DMS114 treated with DMSO at 0.1 percent for 48 hours (cell line): ENCODE measurements around the gene RHBDL2.
"Not testable (repeated sequence)": the region's sequence is repeated elsewhere in the genome, so short reads cannot be mapped to it uniquely, and the experiment has no call there.

Experiments
- DNase-seq: peaks from one replicate; lab custom pipeline; 2025; ENCODE audit not compliant: unreplicated experiment; lab: John Stamatoyannopoulos, UW

RHBDL2 gene

DNA sequence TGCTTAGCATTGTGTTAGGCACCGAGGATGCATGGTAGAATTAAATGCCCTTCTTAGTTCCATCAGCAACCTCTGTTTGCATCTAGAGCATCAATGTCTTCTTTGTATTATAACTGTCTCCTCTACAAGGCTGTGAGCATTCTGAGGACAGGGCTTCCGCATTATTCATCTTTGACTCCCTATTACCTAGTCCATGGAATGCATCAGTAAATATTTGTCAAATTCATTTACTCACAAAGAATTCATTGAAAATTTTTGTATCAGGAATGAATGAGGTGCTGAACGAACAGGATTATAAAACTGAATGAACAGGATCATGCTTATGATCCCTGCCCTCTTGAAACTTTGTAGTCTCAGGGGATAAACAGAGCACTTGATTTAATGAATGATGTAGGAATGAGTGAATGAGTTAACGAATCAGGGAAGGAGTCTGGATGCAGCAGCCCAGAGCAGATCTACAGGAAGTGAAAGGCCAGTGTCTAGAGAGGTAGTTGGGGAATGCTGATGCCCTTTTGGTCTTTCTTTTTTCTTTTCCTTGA is 2.8 kb downstream of the RHBDL2 start:
- no peak for DNase-seq

DNA sequence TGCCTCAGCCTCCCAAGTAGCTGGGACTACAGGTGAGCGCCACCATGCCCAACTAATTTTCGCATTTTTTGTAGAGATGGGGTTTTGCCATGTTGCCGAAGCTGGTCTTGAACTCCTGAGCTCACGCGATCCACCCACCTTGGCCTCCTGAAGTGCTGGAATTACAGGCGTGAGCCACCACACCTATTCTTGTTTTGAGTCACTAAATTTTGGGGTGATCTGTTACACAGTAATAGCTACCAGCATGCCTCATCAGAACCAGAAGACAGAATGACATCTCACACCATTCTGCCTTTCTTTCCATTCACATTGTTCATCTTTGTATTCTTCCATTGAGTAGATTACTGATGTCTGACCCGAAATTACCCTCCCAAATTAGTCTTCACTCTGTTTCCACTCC is 9.1 kb downstream of the RHBDL2 start:
- no peak for DNase-seq

DNA sequence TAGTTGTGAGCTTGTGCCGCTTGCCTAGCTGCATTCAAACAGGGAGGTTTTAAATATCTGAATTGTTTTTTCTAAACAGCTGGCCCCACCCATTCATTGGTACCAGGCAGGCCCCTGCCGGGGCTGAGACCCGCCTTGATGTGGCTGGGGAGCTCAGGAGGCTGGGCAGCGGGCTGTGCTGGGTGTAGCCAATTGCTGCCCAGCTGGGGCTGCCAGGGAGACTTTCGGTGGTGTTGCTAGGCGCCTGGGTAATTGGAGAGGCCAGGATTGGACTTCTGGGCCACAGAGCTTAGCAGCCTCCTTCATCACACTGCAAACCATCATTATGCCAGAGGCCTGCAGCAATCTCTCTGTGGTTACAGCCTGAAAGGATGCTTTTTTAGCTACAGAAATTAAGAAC is 12.2 kb downstream of the RHBDL2 start:
- DNase-seq = no peak

DNA sequence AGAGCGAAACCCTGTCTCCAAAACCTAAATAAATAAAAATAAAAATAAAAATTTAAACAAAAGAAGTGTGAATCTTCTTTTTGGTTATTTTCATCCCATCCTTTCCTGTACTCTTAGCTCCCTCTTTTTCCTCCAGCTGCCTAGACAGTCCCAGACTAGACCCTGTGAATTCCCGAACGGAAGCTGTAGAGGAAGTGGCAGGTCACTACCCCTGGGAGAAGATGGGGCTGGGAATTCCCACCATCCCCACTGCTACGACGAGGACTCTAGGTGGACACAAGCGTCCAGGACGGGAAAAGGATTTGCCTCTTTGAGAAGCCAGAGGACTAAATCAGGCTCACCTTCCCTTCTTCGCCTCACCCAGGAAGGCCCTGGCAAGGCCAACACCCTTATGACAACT is 12.6 kb downstream of the RHBDL2 start:
- no peak for DNase-seq

DNA sequence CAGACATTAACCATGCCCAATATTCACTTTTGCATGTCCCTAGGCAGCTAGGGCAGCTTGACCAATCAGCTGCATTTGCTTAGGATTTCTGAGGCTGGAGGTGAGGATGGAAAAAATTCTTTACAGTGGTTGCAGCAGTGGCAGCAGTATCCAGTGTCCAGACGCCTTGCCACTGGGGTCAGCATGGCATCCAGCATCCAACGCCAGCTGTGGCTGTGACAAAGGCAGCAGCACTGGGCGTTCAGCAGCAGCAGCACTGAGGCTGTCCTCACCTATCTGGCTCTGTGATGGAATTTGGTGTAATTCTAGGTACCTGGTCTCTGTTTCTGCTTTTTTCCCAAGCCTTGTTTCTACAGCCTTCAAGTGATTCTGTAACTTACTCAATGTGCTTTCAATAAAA is 15.5 kb downstream of the RHBDL2 start:
- DNase-seq = no peak

DNA sequence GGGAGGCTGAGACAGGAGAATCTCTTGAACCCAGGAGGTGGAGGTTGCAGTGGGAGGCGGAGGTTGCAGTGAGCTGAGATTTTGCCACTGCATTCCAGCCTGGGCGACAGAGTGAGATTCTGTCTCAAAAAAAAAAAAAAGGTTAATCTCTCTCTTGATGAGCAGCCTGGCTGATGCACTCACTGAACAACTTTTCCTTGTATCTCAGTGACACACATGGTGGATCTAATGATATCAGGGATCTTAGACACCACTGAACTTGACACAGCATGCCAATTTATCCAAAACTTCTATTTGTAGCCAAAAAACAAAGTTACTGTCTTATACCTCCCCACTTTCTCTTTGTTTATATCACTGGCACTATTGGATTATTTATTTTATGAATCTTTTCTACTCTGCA is 16.2 kb downstream of the RHBDL2 start:
- DNase-seq = no peak

DNA sequence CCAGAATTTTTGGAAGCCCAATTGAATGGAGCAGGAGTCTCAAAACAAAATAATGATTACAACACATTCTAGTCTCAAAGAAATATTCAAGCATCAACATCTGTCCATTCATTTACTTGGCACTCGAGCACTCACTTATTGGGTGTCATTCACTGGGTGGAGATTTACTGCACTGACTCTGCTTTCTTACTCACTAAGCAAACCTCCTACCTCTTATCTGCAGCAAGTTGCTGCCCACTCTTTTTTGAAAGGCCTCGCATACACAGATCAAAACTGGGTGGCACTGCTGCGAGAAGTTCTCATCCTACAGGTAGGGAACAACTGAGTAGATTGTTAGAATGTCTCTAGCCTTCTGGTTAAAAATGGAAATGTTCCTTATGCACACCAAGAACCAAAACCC is 18.0 kb downstream of the RHBDL2 start:
- no peak for DNase-seq

DNA sequence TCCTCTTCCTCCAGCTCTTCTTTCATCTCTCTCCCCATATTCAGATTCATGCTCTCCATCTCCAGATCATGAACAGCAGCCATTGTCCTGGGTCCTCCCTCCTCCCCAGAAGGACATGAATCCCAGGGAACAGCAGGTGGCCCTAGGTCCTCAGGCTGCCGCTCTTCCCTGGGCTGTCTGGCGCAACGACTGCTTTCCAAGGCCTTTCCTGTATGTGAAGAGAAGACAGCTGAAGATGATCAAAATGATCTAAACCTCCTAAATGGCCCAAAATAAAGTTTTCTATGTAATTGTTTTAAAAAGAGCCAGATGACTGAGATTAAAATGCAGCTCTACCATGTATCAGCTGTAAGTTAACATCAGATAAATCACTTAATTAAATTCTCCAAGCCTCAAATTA is 22.5 kb downstream of the RHBDL2 start:
- DNase-seq = no peak

DNA sequence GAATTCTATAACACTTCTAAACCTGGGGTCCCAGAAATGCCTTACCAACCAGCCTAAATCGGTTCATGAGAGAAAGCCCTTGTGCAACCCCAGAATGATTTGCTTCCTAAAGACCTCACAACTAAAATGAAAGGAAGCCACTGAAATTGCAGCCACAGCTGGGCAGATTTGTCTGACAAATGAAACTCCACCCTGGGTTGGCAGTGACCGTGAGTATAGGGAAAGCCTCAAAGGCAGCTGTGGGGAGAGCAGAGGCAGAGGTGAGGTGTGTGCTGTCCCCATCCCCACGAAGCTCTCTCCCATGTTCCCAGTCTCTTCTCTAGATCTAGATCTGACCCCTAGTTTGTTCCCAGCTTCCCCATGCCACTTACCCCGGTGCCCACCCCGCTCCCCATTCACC is 23.1 kb downstream of the RHBDL2 start:
- DNase-seq = no peak

DNA sequence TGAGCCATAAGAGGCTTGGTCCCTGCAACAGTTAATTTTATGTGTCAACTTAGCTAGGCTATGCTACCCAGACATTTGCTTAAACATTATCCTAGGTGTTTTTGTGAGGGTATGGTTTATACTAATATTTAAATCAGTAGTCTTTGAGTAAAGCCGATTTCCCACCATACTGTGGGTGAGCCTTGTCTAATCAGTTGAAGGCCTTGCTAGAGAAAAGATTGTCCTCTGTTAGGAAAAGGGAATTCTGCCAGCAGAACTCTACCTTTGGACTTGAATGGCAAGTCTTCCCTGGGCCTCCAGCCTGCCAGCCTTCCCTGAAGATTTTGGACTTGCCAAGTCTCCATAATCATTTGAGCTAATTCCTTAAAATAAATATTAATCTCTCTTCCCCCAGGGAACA is 23.9 kb downstream of the RHBDL2 start:
- DNase-seq = no peak

DNA sequence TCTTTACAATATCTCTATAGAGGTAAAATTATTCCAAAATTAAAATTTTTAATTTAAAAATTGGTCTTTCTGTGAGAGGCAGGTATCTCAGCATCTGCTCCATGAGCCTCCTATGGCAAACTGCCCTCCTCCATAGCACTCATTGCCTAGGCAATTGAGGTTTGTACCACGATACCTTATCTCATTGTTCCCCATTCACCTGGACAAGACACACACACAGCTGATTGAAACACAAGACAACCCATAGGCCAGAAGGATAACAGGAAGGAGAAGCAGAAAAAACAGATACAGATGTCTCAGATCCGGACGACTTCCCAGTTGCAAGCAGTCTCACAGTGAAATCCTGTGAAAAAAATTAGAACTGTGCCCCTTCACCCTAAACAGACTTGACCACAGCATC is 24.3 kb downstream of the RHBDL2 start:
- DNase-seq = no peak

DNA sequence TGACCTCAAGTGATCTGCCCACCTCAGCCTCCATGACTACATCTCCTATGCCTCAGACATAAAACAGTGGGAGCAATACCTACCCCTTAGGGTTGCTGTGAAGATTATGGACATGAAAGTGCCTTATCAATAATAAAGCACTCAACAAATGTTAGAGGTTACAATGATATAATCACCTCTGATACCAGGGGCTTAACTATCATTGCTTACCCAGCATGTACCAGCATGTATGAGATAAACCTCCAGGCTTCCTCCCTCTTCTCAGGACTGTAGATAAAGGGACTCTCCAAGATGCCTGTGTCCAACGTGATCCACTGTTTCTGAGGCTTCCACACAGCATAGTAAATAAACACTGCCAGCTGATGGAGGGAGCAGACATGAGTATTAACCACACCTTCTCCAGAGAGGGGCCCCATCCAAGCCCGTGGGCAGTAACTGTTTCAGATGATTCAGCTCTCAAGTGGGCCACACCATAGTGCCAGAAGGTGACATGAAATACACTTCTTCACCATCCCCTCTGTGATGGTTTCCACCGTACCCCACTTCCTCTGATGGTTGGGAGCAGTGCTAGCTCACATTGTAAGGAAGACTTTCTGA is 26.2 kb downstream of the RHBDL2 start:
- no peak for DNase-seq

DNA sequence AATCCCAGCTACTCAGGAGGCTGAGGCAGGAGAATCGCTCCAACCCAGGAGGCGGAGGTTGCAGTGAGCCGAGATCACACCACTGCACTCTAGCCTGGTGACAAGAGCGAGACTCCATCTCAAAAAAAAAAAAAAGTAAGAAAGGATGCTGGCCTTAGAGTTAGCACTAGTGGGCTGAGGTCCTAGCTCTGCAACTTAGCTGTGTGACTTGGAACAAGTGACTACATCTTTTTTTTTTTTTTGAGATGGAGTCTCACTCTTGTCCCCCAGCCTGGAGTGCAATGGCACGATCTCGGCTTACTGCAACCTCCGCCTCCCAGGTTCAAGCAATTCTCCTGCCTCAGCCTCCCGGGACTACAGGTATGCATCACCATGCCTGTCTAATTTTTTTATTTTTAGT is 26.7 kb downstream of the RHBDL2 start:
- DNase-seq = not testable (repeated sequence)

DNA sequence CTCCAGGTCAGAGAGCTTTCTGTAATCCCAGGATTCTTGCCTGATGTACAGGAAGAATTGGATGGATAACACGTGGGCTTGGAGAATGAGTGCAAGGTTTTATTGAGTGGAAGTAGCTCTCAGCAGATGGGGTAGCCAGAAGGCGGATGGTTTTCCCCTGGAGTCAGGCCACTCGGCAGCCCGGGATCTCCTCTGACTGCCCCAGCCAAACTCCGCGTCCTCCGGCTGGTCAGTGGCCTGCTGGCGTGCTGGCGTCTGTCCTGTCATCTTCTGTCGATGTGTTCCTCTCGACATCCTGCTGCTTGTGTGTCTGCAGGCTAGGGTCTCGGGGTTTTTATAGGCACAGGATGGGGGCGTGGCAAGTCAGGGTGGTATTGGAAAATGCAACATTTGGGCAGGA is 32.8 kb downstream of the RHBDL2 start:
- DNase-seq = no peak

DNA sequence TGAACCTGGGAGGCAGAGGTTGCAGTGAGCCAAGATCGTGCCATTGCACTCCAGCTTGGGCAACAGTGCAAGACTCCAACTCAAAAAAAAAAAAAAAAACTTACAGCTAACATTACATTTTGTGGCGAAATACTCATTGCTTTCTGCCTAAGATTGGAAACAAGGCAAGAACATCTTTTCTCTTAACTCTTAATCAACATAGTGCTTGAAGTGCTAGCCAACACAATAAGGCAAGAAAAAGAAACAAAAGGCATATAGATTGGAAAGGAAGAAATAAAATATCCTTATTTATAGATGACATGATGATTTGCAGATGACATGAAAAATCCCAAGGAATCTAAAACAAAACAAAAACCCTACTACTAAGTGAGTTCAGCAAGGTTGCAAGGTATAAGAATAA is 35.6 kb downstream of the RHBDL2 start:
- DNase-seq = no peak

DNA sequence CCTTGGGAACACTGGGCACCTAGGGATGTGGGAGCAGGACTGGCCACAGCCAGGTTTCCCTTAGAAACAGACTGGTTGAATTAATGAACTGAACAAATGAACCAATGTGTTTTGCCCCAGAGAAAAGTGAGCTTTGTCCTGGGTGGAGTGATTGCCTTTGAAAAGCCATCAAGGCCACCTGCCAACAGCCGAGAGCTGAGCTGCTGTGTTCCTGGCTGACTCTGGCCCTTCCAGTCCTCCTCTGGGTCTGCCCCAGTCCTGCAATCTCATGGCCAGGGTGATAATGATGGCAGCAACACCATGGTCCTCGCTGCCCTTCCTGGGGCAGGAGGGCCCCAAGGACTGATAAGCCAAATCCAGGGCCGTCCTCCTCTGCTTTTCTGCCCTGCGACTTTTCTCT is 42.1 kb downstream of the RHBDL2 start:
- DNase-seq = no peak

DNA sequence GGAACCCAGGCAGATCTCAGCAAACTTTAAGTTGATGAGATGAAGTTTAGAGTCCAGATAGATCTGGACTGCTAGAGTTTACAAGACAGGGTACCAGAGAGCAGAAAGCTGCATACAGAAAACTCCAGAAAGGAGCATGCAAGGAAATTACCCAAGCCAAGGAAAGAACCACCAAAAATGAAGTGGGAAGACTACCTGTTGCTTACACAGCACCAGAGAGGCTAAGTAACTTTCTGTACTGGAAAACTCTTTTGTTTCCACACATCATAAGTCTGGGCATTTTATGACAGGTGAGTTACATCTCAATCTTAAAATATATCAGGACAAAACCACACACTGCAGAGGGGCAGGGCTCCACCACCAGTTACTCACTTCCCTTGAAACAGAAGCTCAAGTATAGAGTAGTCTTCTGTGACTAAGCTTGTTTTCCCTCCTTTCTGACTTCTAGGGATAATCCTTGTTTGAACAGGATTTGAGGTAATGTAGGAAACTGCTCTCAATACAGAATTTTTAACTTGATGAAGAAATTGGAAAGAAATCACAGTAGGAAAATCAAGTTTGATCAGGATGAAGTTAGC is 42.9 kb downstream of the RHBDL2 start:
- no peak for DNase-seq

DNA sequence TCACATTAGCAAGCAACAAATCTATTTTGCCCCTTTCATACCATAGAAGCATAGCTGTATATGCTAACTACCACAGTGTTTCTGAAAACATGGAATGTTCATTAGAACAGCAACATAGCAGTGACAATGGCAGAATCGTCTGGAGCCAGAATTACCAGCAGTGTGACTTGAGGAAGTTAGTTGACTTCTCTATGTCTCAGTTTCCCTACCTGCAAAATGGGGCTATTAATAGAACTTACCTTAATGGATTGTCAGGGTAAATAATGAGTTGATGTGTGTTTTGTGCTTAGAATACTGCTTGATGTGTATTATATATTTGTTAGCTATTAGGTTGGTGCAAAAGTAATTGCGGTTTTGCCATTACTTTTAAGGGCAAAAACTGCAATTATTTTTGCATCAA is 45.5 kb downstream of the RHBDL2 start:
- DNase-seq = no peak

DNA sequence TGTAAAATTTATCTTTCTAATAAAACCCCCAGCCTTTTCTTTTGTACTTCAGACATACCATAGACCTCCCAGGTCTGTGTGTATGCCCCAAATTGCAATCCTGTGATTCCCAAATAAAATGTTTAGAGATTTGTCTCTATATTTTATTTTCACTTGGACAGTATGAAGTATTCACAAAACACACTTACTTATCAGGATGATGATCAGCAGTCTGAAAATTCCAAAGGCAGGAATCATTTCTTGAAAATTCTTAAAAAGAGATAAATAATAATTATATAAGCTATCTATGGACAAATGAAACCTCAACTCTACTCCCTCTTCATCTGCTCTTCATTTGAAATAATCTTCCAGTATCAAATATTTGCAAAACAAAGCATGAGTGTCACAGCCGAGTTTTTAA is 48.7 kb downstream of the RHBDL2 start:
- DNase-seq = no peak

DNA sequence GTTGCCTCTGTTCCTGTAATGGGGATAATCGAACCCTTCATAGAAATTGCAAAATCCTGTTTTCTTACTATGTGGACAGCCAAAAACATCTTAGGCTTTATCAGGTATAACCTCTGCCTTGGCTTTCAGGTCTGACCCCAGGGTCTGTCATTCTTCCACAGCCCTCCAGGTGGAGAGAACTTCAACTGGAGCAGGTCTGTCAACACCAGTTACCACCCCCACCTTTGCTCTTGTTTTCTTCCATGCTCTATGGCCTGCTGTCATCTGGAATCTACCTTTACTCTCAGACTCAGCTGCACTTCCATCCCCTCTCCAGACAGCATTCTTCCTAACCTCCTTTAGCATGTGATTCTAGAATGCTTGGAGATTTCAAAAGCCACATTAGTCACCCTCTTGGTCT is 49.9 kb downstream of the RHBDL2 start:
- no peak for DNase-seq

DNA sequence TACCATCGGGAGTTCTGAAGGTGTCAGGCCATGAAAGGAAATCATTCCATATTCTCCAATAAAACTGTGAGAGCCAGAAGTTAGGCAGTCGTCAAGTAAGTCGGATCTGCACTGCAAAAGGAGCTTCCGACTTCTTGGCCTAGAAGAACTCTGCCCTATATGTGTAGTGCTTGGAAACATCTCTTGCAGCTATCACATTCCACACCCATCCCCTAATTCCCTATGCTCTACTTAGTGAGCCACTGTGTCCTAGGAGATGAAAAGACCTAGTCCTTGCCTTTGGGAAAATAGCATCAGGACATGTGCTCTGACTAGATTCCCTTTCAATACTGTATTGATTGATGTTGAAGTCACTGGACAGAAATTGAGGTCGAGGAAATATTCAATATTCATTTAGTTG is 52.0 kb downstream of the RHBDL2 start:
- DNase-seq = no peak

DNA sequence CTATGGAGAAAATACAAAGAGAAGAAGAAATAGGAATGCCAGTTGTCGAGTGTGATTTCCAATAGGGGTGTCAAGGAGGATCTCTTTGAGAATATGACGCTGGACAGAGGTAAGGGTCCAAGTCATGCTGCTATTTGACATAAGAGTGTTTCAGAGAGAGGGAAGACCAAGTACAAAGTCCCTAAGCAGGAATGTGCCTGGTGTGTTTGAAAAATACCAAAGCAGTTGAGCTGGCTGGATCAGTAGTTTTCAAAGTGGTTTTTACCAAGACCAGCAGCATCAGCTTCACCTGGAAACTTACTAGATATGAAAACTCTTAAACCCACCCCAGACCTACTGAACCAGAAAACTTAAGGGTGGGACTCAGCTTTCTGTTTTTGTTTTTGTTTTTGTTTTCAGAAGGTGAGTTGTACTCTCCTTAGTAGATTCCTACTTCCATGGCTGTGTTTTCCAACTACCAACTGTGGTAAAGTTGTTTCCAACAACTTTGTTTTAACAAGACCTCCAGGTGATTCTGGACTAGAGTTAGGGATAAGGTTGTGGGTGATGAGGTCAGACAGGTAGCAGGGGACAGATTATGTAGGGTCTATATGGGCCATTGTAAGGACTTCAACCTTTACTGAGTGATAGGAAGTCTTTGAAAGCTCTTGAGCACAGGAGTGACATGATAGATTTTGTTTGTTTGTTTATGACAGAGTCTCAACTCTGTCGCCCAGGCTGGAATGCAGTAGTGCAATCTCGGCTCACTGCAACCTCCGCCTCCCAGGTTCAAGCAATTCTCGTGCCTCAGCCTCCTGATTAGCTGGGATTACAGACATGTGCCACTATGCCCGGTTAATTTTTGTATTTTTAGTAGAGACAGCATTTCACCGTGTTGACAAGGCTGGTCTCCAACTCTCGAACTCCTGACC is 53.0 kb downstream of the RHBDL2 start:
- DNase-seq = no peak
